M059J (cell line): ENCODE data around the gene AK5. TPM values are rescaled to one million over a fixed set of nuclear protein-coding genes. Genes with fewer than 3 reads are reported as not detected.

Experiments
- DNase-seq: peaks from one replicate; pipeline ENCODE4 v3.0.0-alpha.2; 2012; ENCODE audit warnings: low read depth
- total RNA-seq: library from RNA; depleted of rRNA; stranded (reverse); fragments of >200 nt; shearing (Covaris generic); gene quantifications from 2 replicates; pipeline ENCODE4 v1.2.3, GENCODE V29; 2014

Gene AK5
- total RNA-seq, 1 experiment from 2014 or later, result 5.6 TPM

DNA sequence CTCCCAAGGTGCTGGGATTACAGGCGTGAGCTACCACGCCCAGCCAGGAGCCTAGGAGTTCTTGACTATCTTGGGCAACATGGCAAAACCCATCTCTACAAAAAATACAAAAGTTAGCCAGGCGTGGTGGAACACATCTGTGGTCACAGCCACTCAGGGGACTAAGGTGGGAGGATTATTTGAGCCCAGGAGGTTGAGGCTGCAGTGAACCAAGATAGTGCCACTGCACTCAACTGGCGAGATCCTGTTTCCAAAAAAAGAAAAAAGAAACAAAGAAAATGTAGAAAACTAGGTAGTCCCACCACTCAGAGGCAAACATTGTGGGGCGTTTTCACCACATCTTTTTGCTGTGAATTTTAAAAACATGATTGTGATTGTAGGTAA is 259.3 kb downstream of the AK5 start:
- DNase-seq, result no peak

DNA sequence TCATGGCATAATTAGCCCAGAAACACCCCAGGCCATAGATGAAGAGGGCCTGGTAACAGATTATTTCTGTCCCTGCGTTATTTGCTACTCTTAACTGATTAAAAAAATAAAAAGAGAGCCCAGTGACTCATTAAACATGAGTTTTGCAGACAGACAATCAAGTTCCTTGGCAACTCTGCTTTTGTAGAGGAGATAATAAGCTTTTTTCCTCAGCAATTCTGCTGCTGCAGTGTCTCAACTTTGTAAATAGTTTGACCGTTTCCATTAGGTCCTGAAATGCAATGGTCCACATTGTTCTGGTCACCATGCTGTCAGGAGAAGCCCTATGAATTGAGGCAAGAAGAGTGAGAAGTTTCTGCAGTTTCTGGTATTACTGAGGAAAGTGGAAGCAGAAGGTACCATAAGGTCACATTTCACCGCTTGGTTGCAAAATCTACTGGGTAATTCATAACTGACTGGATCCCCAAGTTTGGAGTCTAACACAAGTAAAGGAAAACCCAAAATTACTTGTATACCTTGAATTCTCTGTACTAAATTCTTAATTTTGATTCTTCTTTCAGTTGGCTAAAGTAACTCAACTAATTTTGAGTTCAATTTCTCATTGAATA is 261.1 kb downstream of the AK5 start:
- peak; percentile 44 for DNase-seq

DNA sequence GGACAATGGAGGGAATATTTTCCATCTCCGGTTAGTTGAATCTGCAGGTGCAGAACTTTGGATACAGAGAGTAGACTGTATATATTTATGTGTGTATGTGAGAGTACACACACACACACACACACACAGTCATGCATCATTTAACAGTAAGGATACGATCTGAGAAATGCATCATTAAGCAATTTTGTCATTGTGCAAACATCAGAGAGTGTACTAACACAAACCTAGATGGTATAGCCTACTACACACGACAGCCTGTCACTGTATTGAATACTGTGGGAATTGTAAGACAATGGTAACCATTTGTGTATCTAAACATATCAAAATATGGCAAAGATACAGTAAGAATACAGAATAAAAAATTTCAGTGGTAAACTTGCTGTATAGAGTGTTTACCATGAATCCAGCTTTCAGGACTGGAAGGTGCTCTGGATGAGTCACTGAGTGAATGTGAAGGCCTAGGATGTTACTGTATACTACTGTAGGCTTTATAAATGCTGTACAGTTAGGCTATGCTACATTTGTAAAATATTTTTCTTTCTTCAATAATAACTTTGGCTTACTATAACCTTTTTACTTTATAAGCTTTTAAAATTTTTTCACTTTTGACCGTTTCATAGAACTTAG is 262.1 kb downstream of the AK5 start:
- DNase-seq, result no peak

DNA sequence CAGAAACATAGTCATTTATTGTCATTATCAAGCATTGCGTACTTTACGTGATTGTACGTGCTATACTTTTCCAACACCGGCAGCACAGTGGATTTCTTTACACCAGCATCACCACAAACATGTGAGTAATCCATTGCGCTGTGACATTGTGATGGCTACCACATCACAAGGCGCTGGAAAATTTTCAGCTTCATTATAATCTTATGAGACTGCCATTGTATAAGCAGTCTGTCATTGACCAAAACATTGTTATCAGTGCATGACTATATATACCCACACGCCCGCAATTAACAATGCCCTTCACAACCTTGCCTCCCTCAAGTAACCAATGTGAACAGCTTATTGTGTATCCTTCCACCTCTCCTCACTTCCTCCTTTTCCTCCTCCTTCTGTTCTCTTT is 263.0 kb downstream of the AK5 start:
- DNase-seq, result no peak

DNA sequence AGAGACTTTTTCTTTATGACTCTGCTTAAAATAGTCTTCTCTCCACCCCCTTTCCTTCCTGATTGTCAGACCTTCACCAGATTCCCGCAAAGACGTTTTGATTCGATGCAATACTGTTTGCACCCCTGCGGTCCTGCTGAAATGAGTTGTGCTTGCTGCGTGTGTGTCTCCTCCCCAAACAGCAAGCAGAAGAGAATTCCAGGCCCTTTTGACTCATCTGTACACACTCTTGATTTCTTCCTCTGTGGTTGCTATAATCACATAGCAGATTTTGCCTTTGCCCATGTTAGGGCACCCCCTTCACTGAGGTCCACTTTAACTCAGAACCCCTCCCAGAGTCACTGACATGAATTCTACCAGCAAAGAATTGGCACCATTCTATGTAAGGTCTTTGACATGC is 264.2 kb downstream of the AK5 start:
- DNase-seq, result peak; percentile 33

DNA sequence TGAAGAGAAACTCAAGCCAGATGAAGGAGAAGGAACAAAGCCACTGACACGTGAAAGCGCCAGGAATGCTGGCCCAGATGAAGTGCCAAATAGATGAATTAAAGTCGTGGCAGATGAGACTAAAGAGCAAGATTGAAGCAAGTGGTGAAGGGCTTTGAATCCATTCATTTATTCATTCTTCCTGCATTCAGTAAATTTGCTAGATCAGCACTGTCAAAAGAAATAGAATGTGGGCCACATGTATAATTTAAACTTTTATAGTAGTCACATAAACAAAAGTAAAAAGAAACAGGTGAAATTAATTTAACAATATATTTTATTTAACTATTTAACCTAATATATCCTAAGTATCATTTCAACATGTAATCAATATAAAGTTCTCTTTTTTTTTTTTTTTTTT is 265.1 kb downstream of the AK5 start:
- DNase-seq, result no peak

DNA sequence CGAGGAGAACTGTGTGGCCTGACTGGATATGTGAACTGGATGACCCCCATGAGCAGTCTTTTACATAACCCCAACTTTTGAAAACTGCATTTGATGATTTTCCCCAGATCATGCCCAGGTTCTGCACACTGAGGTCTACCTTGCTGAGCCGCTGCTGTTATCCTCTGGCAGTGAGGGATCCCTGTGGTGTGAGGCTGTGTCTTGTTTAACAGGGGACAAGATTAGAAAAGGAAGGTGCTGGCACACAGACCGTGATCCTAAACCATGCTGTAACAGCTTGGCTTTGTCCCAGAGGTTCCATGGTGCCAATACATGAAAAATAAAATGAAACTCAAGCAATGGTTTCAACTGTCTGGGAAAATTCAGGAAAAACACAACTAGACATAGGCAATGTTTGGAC is 266.5 kb downstream of the AK5 start:
- DNase-seq, result no peak

DNA sequence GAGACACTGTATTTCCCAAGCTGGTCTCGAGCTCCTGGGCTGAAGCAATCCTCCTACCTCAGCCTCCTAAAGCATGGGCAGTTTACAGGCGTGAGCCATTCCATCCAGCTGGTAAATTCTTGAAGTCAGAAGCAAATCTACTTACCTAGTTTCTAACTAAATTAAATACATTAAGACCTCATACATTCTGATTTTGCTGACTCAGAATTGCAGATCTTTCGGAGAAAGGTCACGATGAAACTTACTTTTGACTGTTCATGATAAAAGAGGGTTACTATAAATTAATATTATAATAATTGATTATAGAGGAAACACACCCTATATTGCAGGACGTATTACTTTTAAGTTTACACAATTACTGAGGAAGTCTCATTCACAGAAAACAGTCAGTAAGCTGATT is 268.3 kb downstream of the AK5 start:
- no peak for DNase-seq

DNA sequence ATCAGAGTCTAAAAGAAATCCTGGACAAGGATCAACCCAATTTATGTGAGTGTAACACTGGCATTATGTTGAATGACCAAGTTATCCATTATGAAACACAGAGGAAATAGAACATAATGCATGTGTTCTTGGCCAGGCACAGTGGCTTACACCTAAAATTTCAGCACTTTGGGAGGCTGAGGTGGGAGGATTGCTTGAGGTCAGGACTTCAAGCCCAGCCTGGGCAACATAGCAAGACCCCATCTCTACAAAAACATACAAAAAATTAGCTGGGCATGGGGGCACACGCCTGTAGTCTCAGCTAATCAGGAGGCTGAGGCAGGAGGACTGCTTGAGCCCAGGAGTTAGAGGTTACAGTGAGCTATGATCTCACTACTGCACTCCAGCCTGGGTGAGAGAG is 270.8 kb downstream of the AK5 start:
- no peak for DNase-seq

DNA sequence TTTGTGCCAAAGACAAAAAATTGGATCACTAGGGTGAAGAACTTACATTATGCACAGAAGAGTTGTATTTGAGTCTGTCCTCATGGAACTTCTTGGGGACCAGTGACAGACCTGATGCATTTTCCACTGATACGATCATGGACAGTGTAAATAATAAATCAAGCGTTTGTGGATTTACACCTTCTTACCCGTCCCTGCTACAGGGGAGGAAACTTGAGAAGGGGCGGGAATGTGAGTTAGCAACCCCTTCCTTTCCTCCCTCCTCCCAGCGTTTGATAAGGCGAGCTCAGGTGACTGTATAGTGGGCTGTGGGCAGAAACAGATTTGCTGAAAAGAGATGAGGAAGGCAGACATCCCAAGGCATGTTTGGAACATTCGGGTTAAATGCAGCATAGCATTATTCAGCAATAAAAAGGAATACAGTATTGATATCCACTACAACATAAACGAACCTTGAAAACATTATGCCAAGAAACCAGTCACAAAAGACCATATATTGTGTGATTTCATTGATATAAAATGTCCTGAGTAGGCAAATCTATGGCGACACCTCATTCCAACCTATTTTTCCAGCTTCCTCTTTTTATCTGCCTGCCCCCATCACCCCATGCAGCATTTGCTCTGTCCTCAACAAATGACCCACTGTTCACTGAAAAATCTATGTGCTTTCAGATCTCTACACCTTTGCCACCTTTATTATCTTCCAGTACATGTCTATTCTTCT is 271.9 kb downstream of the AK5 start:
- DNase-seq, result no peak

DNA sequence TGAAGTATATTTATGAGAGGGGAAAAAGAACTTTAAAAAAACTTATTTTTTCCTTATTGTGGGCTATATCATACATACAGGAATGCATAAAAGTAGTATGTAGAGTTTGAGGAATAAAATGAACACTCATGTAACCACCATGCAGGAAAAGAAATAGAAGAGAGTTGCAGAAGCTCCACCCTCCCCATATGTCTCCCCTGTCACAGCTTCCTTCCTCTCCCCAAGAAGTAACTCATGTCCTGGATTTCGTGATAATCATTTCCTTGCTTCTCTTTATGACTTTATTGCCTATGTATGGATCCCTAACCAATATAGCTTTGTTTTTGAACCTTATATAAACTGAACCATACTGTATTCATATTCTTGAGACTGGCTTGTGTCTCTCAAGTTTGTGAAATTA is 274.2 kb downstream of the AK5 start:
- DNase-seq, result no peak

DNA sequence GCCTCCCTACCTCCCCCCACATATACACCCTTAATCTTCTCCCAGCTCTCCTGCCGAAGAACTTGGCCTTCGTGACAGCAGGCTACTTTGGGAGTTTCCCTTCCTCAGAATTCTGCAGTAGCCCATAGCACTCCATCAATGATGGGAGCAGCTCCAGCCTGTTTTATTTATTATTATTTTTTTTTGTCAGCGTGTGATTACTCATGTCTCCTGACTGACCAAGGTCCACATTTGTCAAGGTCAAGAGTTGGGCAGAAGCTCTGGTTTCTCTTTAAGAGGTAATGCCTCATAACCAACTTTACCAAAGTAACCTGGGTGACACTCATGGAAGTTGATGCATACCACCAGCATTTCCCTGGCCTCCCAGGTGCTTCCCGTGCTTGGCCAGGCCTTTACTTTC is 275.2 kb downstream of the AK5 start:
- DNase-seq, result peak; percentile 55

DNA sequence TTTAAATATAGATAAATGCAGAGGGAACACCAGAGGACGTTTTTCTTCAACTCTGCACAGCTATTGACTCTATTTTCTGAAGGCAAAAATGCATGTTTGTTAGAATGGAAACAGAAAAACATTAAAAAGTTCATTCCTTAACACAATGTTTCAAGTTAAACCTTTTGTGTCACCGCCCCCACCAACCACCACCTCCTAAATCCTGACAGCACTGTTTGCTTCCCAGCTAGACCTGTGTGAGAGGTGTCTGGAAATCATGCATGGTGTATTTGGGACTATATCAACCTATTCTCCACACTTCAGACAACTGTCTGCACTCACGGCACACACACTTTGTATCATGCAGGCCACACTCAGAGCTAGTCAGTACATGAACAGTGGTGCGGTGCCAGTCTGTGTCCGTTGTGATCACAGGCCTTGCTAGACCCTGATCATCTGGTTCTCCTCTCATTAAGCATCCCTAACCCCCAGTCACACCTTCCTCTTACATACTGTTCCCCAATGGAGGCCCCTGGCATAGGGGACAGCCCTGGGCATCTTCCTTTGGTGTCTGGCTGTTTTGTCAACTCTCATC is 276.9 kb downstream of the AK5 start:
- DNase-seq, result no peak

DNA sequence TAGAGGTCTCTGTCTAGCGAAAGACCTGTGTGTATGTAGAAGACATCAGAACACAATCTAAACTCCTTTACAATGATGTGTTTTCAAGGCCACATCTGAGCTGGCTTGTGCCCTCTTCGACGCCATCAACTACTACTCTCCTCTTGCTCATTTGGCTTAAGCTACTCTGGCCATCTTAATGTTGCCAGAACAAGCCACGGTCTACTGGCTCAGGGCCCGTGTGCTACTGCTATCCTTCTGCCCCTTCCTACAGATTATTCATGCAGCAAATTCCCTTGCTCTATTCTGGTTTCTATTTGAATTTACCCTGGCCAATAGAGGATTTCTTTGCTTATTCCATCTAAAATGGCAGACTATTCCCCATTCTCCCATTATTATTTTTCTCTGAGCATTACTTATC is 278.9 kb downstream of the AK5 start:
- DNase-seq, result no peak

DNA sequence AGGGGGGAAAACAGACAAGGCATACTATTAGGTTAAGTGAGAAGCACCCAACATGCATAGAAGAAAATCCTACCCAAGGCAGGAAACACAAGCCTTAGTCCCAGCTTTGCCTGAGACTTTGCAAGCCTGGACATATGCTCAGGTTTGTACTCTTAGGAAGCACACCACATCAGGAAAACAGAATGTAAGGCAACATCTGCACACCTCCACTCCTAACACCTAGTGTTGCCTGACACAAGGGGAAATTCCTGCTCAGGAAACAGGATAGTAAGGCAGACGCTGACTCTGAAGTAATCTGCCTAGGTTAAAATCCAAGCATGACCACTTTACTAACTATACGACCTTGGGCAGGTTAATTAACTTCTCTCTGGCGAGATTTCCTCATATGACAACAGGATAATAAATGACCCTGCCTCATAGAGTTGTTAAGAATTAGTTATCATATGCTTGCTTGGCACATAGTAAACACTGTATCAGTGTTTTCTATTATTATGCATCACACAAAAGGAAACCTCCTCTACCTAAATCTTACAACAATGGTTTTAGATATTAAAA is 280.9 kb downstream of the AK5 start:
- DNase-seq, result no peak

DNA sequence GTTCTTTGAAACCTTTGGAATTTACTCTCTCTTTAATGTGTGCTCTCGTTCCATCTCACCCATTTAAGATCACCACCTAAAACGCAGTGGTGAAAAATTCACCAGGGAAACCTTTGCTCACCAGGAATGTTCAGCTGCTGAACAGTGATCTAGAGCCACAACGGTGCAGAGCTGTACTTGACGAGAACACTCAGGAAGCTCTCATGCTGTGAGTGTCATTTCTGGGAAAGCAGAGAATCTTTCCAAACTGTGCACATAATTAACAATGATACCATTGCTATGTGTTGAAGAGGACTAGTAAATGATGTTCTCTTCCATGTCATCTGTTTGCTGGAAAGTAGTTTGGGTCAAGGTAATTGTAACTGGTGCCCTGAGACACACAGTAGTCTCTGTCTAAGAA is 283.5 kb downstream of the AK5 start:
- DNase-seq, result no peak

DNA sequence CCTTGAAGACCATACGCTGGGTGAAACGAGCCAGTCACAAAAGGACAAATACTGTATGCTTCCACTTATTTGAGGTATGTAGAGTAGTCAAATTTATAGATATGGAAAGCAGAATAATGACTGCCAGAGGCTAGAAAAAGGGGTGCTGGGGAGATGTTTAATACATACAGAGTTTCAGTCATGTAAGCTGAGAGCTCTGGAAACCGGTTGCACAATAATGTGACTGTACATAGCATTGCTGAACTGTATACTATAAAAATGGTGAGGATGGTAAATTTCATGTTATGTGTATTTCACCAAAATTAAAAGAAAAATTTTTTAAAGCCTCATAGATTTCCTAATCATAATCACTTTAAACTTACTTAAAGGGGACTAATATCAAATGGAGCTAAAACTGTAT is 289.8 kb downstream of the AK5 start:
- DNase-seq, result no peak

DNA sequence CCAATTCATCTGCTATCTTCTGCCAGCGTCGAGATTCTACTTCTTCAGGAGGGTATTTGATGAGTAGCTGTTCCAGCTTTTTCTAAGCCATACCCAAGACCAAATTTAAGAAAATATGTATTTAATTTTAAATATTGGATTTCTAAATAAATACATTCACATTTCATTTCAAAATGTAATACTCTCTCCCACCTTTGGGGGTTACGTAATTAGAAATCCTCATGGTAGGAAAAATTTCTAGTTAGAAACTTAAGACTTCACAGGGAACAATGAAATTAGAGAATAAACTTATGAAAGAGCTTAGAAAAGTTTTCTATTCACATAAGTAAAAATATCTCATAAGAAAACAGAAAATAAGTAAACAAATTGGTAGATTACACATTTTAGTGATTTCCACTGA is 297.7 kb downstream of the AK5 start:
- no peak for DNase-seq

DNA sequence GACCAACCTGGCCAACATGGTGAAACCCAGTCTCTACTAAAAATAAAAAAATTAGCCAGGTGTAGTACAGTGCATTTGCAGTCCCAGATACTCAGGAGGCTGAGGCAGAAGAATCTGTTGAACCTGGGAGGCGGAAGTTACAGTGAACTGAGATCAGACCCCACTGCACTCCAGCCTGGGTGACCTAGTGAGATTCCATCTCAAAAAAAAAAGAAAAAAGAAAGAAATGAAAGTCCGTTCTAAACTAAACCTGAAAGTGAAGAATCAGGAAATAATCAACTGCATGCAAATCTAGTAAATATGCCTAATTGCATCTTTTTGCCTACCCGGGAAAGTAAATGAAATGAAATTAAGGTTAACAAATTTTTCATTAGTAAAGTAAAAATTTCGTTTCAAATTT is 301.1 kb downstream of the AK5 start:
- DNase-seq, result no peak

DNA sequence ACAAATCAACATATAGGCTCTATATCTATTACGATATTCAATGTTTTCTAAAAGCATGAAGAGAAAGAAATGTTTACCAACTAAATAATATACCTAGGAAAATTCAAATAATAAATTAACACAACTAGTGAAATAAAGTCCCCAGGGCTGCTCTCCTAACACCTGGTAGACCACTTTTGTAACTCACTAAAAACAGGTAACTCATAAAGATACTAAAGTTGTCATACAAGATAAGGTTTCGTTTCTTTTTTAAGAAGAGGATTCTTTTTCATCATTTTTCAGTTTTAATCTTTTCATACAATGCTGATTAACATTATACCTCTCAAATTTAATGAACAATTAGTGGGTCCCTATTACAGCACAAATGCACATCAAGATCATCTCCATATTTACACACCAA is 301.7 kb downstream of the AK5 start:
- DNase-seq, result no peak

DNA sequence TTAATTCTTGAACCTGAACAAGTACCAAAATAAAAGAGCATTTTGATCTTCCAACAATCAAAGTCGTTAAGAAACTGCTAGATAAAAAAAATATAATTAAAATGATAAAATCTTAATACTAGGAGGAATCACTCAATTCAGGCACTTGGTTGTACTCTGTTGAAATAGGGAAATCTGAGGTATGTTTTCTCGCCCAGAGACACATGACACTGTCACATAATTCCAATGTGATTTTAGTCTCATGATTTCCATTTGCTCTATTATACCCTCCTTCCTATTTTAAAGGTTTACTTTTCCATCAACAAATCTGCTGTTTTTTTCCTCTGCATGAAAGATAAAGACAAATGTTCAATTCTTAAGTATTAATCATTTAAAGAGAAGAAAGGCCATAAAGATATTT is 303.1 kb downstream of the AK5 start:
- DNase-seq, result no peak

DNA sequence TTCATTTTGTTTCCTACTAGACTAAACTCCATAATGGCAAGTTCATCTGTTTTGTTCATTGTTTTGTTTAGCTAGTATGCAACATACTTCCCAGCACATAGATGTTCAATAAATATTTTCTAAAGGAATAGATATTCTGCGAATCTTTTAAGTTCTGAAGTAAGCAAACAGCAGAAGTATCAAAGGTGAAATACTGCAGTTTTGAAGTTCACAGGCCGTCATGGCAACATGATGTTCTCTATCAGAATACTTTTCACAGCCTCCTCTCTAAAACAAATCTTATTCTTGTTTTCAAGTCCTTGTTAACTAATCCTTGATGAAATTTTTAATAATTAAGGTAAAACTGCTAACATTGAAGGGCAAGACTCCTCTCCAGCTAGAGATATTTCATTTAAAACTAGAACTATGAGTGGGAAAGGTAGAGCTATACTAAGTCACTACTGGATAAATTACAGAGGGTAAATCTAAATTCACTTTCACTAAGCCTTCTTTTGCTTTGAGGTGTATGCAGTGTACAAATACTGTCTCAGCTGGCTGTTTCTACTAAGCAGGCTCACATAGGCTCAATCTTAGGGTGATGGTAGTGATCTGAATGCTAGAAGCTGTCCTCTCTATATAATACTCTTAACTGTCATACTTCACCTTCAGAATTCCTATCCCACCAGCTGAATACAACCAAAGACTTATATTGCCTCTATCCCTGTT is 303.9 kb downstream of the AK5 start:
- DNase-seq, result no peak
